ENCODE measurements around the gene TMEM51.

GRCh38 chr1:15132965-15133364, 20.6 kb upstream of the TMEM51 start:
- TF ChIP-seq CTCF (IDR thresholded peaks at IDR 0.05), result no peak
- TF ChIP-seq EP300 (IDR thresholded peaks at IDR 0.05), result no peak
- no peak for TF ChIP-seq POLR2A (IDR thresholded peaks at IDR 0.05)
- no peak for TF ChIP-seq POLR2AphosphoS5 (IDR thresholded peaks at IDR 0.05)
